Measurements from ENCODE around the gene CASP8.

CASP8 gene

DNA sequence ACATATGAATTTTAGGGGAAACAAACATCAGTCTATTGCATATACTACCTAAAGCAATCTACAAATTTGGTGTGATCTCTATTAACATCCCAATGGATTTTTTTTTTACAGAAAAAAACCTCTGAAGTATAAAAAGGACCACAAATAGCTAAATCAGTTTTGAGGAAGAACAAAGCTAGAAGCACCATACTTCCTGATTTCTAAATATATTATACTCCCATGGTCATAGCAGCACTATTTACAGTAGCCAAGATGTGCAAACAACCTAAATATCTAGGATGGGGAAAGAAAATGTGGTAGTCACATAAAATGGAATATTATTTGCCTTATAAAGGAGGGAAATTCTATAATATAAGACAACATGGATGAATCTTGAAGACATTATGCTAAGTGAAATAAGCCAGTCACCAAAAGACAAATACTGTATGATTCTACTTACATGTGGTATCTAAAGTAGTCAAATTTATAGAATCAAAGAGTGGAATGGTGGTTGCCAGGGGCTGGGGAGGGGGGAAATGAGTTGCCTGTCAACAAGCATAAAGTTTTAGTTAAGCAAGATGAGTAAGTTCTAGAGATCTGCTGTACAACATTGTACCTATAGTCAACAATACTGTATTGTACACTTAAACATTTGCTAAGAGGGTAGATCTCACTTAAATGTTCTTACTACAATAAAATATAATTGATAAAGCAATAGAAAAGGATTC lies 17.6 kb upstream of the CASP8 start:
- DNase-seq: no peak

DNA sequence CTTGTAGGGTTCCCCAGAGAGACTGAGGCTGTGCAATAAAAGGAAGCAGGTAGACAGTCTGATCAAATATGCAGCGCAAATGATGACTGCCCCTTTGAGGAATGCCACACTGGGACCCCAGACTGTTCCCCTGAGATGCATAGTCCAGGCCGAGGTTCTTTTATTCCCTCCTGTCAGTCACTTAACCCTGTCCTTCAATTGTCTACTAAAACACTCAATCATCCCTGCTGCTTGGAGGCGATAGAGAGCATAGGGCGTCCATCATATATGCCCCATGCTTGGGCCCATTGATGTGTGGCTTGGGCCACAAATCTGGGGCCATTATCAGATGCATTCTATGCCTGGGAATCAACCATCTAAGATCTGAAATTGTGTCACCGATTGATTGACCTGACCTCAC lies 15.5 kb upstream of the CASP8 start:
- DNase-seq: no peak

DNA sequence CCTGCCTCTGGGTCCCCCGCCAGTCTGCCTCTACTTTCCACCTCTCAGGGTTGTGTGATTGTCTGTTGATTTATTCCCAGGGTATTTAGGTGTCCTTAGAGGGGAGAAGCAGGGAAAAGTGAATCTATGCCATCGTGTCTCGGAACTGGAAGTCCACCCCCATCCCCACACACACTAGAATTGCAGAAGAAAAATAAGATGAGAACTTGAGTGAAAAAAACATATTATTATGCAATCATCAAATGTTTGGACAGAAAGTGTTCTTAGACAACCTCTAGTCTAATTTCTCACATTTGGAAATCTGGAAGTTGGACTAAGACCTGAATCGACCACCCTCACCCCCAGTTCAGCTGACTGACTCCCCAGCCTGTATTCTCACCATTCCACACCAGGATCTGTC lies 14.1 kb upstream of the CASP8 start:
- no peak for DNase-seq

DNA sequence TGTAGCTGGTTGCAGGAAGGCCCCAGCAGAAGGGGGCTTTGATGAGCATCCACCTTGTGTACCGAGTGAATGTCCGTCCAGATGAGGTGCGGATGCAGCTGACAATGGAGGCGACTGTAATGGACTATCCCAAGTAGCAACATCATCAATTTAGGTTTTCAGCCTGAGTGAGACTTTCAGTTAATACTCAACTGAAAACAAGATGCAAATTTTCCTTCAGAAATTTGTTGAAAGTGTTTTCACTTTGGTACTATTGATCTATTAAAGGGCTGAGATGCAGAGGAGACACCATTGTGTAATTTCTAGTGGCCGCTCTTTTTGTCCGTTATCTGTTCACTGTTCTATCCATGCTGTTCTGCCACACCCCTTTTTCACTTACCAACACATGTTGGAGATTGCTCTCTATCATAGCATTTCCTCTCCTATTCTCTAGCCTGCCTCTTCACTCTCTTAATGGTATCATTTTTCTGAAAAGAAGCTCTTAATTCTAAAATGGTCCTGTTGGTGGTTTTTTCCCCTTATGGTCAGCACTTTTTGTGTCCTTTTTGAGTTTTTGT lies 12.0 kb upstream of the CASP8 start:
- peak; percentile 80 for DNase-seq

DNA sequence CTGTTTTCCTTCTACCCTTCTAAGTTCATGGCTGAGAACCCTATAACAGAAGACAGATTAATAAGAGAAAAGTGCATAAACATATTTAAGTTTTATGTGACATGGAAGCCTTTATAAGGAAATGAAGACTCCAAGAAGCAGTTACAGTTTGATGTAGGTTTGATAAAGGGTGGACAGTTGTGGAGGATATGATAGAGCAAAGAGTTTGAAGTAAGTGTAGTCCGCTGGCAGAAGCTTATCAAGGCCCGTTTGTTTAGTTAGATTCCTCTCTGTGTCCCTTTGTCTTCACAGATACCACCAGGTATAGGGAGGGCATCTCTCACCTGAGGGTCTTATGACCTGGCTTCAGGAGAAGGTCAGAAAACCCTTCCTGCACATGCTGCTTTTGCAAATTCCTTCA lies 10.4 kb upstream of the CASP8 start:
- DNase-seq: peak; percentile 35

DNA sequence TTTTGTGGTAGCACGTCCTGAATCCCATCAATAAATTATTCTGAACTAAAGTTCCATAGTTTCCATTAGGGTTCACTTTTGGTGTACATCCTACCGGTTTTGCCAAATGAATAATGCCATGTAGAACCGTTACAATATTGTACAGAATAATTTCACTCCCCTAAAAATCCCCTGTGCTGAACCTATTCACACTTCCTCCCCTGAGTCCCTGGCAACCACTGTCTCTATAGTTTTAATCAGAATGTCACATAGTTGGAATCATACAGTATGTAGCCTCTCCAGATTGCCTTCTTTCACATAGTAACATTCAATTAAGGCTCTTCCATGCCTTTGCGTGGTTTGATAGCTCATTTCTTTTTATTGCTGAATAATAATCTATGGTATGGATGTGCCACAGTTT lies 9.6 kb upstream of the CASP8 start:
- DNase-seq: no peak

DNA sequence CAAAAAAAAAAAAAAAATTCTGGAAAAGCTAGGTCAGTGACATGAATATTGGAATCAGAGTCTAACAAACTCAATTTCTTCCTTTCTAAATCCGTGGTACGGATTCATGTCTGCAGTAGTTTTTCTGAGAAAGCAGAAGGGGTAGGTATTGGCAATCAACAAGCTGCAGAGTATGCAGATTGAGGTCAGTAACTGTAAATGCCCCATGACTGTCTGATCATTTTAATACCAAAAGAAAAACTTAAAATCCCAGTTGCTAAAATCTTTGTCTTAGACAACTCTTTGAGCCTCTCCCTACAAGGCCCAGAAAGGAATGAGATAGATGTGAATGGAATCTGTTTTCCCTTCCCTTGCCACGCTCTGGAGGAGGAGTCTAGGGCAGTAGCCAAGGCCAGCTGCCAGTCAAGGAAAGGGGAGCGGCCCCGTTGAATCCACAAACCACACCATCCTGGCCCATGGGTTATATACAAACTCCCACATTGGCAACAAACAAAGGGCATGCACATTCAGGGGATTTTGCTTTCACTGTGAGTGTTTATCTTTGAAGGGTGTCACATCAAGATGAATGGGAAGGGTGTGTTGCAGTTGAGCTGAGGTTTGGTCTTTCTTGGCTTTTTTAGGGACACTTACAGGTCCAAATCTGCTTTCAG lies 6.1 kb upstream of the CASP8 start:
- peak; percentile 73 for DNase-seq

DNA sequence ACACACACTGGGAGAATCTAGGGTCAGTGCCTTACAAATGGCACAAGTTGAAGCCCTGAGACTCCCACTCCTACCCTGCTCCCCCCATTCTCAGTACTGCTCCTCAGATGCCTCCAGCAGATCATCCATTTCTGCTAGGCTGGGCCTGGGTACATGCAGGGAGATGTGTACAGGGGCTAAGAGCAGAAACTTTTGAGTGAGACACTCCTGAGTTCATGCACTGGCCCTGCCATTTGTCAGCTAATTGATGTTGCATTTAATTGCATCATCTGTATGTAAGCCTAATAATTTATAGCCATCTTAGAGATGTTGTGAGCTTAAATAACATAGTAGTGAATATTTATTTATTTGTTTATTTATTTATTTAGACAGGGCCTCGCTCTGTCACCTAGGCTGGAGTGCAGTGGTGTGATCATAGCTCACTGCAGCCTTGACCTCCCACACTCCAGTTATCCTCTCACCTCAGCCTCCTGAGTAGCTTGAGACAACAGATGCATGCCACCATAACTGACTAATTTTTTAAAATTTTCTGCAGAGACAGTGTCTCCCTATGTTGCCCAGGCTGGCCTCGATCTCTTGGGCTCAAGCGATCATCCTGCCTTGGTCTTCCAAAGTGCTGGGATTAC lies 4.8 kb upstream of the CASP8 start:
- no peak for DNase-seq

DNA sequence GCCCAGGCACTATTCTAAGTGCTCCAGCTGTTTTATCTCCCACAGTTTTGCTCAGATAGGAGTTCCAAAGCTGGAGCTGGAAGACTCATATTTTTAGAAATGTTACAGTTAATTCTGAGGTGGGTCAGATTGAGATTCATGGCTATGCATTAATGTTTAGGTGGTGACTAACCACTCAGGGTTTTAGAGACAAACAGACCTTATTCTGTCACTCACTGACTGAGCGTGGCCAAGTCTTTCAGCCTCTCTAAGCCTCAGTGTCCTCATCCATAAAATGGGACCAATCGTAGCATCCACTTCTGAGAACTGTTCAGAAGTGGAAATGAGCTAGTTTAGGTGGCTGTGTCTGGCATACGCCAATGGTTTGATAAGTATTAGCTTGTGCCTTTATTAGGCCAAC lies 4.3 kb upstream of the CASP8 start:
- no peak for DNase-seq

DNA sequence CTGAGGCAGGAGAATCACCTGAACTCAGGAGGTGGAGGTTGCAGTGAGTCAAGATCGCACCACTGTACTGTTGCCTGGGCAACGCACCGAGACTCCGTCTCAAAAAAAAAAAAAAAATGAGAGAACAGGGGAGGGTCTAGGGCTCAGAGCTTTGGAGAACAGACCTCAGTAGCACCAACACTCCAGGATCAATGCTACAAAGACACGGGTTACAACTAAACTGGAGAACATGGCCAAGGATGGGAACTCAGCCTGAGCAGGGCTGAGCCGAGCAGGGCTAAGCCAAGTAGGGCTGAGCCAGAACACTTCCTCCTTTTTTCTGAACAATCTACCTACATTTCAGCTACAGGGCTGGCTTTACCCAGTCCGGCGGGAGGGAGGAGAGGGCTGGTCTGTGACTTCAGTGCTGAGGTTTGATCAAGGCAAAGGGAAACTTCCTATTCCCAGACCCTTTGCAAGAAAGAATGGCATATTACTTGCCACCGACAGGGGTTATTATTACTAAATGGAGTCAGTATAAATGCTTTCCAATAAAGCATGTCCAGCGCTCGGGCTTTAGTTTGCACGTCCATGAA lies 2.9 kb upstream of the CASP8 start:
- peak; percentile 91 for DNase-seq

DNA sequence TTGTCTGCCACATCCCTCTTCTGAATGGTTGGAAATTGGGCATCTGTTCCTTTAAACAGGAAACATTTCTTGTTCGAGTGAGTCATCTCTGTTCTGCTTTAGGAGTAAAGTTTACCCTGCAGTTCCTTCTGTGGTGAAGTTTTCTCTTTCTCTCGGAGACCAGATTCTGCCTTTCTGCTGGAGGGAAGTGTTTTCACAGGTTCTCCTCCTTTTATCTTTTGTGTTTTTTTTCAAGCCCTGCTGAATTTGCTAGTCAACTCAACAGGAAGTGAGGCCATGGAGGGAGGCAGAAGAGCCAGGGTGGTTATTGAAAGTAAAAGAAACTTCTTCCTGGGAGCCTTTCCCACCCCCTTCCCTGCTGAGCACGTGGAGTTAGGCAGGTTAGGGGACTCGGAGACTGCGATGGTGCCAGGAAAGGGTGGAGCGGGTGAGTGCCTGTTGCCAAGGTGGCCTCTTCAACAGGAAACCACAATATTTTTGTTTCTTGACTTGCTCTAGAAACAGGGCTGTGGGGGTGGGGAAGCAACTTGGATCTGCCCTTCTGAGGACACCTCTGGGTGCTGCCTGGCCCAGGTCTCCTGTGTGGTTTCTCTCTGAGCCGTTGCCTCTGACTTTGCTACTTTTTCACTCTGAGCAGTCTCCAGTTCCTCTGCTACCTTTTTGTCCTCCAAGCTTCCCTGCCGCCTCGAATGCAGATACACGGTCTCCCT lies 2.2 kb upstream of the CASP8 start:
- DNase-seq: peak; percentile 96

DNA sequence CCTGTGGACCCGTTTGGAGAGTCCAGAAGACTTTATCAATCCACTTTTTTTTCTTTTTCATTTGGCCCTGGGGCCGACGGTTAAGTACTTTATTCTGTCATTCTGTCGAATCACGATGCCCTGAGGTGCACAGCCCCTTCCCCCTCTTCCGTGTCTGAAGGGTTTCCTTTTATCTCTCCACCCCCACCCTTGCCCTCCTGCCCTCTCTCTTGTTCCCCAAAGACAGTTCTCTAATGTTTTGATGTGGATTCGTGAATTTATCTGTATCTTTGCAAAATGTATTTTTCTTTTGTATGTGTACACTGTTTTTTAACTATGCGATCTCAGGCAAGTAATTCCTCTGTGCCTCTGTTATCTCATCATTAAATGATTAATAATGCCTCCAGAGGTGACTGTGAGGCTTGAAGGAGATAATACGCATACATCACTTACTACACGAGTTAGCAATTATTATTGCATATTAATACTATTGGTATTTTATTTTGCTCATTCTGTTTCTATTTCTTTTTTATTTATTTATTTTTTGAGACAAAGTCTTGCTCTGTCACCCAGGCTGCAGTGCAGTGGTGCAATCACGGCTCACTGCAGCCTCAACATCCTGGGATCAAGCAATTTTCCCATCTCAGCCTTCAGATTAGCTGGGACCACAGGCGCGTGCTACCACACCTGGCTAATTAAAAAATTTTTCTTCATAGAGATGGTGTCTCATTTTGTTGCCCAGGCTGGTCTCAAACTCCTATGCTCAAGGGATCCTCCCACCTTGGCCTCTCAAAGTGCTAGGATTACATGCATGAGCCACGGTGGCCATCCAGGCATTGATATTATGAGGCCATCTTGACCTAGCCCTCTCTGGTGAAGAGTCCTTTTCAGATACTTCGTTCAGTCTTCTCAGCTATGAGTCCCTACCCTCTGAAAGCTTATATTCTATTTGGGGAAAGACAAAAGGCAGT lies 1.4 kb upstream of the CASP8 start:
- DNase-seq: peak; percentile 93

DNA sequence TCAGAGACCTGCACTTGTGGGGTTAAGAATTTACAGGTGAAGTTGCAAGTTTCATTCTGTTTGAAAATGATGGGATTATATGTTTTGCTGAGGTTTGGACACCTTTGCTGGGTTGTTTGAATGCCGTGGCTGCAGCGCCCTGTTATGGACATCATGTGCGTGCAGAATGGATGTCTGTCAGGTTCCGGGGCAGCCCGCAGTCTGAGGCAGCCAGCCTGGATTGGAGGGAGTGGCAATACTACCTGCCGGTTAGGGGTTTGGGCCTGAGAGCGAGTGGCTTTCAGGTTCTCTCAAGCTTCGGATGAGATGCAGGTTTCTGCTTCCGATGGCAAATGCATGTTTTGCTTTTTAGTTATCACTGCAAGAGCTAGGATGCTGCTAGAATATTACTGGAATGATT lies 1.1 kb downstream of the CASP8 start:
- peak; percentile 53 for DNase-seq

DNA sequence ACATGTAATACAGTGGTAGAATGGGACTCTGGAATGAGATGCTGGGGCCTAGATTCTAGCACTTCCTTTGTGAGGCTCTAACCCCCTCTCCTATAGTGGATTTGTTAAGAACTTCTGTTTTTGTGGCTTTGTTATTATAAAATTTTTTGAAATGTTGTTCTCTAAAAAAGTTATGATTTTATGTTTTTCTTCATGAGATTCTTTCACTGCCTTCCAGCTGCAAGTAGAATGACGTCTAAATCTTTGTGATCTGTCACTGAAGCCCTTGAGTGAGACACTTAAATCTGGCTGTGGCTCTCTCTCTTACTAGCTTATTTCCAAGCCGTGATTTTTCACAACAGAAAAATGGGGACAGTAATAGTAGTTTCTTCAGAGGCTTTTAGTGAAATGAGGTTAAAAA lies 1.6 kb downstream of the CASP8 start:
- no peak for DNase-seq

DNA sequence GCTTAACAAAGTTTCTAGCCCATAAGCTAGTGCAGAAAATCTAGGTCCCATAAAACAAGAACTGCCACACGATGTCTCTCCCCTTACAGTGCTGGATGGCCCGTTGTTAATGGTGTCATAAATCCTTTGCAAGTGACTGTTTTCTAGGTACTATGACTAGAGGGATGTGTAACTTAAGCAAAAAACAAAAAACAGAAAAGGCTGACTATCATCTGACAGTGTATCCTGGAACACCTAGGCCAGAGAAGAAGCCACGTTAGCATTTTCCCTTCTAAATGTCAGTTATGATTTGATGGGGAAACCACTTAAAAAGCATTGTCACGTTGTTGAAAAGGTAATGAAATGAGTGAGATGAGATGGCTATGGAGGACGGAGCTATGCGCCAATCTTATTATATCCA lies 2.4 kb downstream of the CASP8 start:
- no peak for DNase-seq

DNA sequence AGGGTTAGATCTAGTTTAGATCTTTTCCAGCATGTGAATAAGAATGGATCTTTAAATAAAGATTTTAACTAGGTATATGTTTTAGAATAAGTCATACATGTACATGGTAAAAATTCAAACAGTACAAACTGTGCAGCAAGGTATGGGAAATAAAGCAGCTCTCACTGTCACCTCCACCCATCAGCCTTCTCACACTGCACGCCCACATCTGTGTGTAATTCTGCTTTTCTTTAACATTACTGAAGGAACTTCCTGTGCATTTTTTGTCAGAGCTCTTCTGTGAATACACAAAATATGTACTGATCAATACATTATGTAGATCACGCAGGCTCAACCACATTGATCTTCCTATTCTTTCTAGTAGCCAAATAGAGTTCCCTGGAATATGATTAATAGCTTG lies 3.4 kb downstream of the CASP8 start:
- no peak for DNase-seq

DNA sequence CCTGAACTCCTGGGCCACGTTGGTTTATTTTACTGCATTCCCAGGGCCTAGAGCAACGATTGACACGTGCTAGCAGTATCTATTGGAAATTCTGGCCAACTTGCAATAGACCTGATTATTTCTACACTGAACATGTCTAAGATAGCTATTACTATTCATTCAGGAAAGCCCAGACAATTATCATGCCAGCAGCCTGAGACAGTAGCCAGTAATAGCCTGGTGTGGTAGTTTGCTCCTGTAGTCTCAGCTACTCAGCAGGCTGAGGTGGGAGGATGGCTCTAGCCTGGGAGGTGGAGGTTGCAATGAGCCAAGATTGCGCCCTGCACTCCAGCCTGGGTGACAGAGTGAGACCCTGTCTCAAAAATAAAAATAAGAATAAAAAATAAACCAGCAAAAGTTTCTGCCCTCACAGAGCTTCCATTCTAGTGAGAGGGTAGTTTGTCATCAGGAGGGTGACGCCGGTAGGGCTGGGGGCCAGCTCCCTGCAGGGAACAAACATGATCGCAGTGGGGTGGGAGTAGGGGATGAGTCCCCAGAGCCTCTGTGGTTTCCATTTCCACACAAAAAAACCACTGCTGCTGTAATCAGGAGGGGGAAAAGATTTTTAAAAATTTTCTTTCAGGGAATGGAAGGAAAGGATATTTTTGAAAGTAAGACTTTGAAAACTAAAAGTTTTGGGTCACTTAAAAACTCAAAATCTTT lies 4.3 kb downstream of the CASP8 start:
- DNase-seq: no peak

DNA sequence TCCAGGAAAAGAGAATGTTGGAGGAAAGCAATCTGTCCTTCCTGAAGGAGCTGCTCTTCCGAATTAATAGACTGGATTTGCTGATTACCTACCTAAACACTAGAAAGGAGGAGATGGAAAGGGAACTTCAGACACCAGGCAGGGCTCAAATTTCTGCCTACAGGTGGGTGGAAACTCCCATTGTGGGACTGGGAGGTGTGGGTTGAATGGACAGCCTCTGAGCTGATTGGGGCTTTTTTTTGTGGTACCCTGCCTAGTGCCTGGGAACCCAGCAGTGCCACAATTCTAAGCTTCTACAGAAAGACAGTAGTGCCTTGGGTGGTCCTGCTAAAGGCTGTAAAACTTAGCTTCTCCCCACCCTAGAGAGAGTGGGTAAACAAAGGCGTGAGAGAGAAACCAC lies 6.3 kb downstream of the CASP8 start:
- no peak for DNase-seq

DNA sequence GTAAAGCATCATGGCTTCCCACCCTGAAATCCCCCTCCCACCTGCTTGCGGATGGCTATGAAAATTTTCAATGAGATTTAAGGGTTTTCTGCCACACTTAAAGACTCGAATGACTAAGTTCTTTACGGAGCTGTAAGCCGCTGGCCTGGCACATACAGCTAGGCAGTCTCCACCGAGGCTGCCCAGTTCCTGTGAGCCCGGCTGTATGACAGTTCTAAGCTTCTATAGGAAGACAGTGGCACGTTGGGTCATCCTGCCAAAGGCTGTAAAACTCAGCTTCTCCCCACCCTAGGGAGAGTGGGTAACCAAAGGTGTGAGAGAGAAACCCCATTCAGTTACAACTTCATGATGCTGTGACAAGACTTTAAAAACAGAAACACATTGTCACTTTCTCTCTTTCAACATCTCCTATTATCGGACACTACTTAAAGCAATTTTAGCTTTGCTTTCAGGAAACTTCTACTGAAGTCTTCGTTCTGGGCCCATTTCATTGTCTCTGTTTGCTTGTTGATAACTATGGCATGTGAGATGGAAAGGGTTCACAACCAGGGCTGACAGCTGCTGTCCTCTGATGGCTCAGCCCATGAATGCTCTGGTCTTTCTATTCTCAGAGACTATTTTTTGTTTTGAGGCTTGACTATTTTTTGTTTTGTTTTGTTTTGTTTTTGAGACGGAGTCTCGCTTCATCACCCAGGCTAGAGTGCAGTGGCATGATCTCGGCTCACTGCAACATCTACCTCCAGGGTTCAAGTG lies 7.1 kb downstream of the CASP8 start:
- DNase-seq: no peak

DNA sequence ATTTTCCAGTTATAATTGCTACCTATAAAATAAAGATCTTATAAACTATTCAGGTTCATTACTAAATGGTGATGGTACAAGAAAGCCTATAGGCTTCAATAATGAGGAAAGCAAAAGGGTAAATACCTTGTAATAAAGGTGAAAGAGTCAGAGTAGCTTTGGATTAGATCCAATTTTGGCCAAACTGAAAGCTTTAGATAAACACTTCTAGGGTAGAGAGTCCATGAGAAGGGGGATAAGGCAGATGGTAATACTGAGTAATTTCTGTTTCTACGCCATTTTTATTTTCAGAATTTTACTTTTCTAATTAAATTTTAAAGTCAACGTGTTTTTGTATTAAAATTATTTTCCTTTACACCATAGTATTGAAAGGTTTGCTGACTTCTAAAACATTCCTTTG lies 9.4 kb downstream of the CASP8 start:
- DNase-seq: peak; percentile 35

Data from hematopoietic multipotent progenitor cell treated with erythropoietin and hydrocortisone succinate and interleukin-3 and kit ligand, for 4 days (in vitro differentiated cells).